Mesenchymal stem cell (in vitro differentiated cells and primary cell): ENCODE results near the gene TBCK.

Experiments used
- DNase-seq: peaks from one replicate; pipeline ENCODE4 v3.0.0-alpha.2; 2013
- H2AFZ ChIP-seq: one replicate; pipeline ENCODE4 v1.6.1; 2013; ENCODE audit warnings: low read depth, mild to moderate bottlenecking, control low read depth, inconsistent platforms, low read length, moderate library complexity
- H2AK5ac ChIP-seq: 2 replicates; pipeline ENCODE4 v1.6.1; 2013; ENCODE audit warnings: low read length, moderate library complexity, mild to moderate bottlenecking, inconsistent platforms; ENCODE audit not compliant: severe bottlenecking
- H2BK120ac ChIP-seq: one replicate; pipeline ENCODE4 v1.6.1; 2013; ENCODE audit warnings: low read depth, mild to moderate bottlenecking, inconsistent platforms, low read length, moderate library complexity
- H2BK12ac ChIP-seq, 2 experiments: one replicate each; pipeline ENCODE4 v1.6.1; 2013; ENCODE audit warnings: inconsistent platforms in 2 of 2, low read length in 2 of 2, mild to moderate bottlenecking in 2 of 2, moderate library complexity in 2 of 2, control low read depth in 1 of 2
- H2BK15ac ChIP-seq: one replicate; pipeline ENCODE4 v1.6.1; 2013; ENCODE audit warnings: mild to moderate bottlenecking, low read depth, inconsistent platforms; ENCODE audit not compliant: poor library complexity, severe bottlenecking
- H2BK5ac ChIP-seq: 2 replicates; pipeline ENCODE4 v1.6.1; 2013; ENCODE audit warnings: low read depth, mild to moderate bottlenecking, low read length, control low read depth, inconsistent platforms; ENCODE audit not compliant: poor library complexity, severe bottlenecking
- H3K14ac ChIP-seq, 2 experiments: one replicate each; pipeline ENCODE4 v1.6.1; 2013; ENCODE audit warnings: inconsistent platforms in 2 of 2, low read length in 2 of 2, control low read depth in 1 of 2, mild to moderate bottlenecking in 1 of 2, moderate library complexity in 1 of 2
- H3K18ac ChIP-seq, 2 experiments: one replicate each; pipeline ENCODE4 v1.6.1; 2013; ENCODE audit warnings: inconsistent platforms in 2 of 2, low read length in 2 of 2, control low read depth in 1 of 2, low read depth in 1 of 2, mild to moderate bottlenecking in 1 of 2
- H3K23ac ChIP-seq, 2 experiments: one replicate each; pipeline ENCODE4 v1.6.1; 2013; ENCODE audit warnings: inconsistent platforms in 2 of 2, low read length in 2 of 2, mild to moderate bottlenecking in 2 of 2, moderate library complexity in 2 of 2, control low read depth in 1 of 2
- H3K27ac ChIP-seq: 2 replicates; pipeline ENCODE4 v1.5.1; 2013; ENCODE audit warnings: mild to moderate bottlenecking, moderate library complexity, low read length, control low read depth, inconsistent platforms; ENCODE audit not compliant: poor library complexity, severe bottlenecking
- H3K27me3 ChIP-seq, 2 experiments: 2 replicates each; pipeline versions ENCODE4 v1.6.1 to v1.7.0; 2013; ENCODE audit warnings: low read length in 2 of 2, mild to moderate bottlenecking in 2 of 2, moderate library complexity in 2 of 2, control low read depth in 1 of 2, inconsistent platforms in 1 of 2; ENCODE audit not compliant: control insufficient read depth in 1 of 2, insufficient read depth in 1 of 2
- H3K36me3 ChIP-seq, 2 experiments: 2 replicates each; pipeline versions ENCODE4 v1.6.1 to v1.7.0; 2013; ENCODE audit warnings: low read length in 2 of 2, control low read depth in 1 of 2, inconsistent platforms in 1 of 2, low read depth in 1 of 2, mild to moderate bottlenecking in 1 of 2; ENCODE audit not compliant: insufficient read depth in 2 of 2, control insufficient read depth in 1 of 2
- H3K4ac ChIP-seq, 2 experiments: one replicate each; pipeline ENCODE4 v1.6.1; 2013; ENCODE audit warnings: inconsistent platforms in 2 of 2, low read length in 2 of 2, mild to moderate bottlenecking in 2 of 2, moderate library complexity in 2 of 2, control low read depth in 1 of 2, low read depth in 1 of 2
- H3K4me1 ChIP-seq: 2 replicates; pipeline ENCODE4 v1.6.1; 2013; ENCODE audit warnings: low read depth, low read length, control low read depth; ENCODE audit not compliant: control insufficient read depth, insufficient read depth
- H3K4me2 ChIP-seq: 2 replicates; pipeline ENCODE4 v1.6.1; 2013; ENCODE audit warnings: low read length, mild to moderate bottlenecking, inconsistent platforms; ENCODE audit not compliant: poor library complexity, severe bottlenecking
- H3K4me3 ChIP-seq, 2 experiments: 2 replicates each; pipeline versions ENCODE4 v1.5.1 to v1.7.0; 2013; ENCODE audit warnings: low read length in 2 of 2, mild to moderate bottlenecking in 2 of 2, control low read depth in 1 of 2, low read depth in 1 of 2; ENCODE audit not compliant: insufficient read depth in 1 of 2
- H3K79me1 ChIP-seq: replicated peaks from 2 replicates; pipeline ENCODE4 v1.6.1; 2013; ENCODE audit warnings: mild to moderate bottlenecking, control low read depth, low read length, inconsistent platforms; ENCODE audit not compliant: poor library complexity, severe bottlenecking
- H3K9ac ChIP-seq: 2 replicates; pipeline ENCODE4 v1.7.0; 2013; ENCODE audit warnings: mild to moderate bottlenecking, low read length, moderate library complexity
- H3K9me3 ChIP-seq: 2 replicates; pipeline ENCODE4 v1.7.0; 2013; ENCODE audit warnings: mild to moderate bottlenecking, low read length; ENCODE audit not compliant: control insufficient read depth
- H4K8ac ChIP-seq: one replicate; pipeline ENCODE4 v1.6.1; 2013; ENCODE audit warnings: inconsistent platforms, mild to moderate bottlenecking, low read length, moderate library complexity
- H4K91ac ChIP-seq: one replicate; pipeline ENCODE4 v1.6.1; 2013; ENCODE audit warnings: mild to moderate bottlenecking, low read length, inconsistent platforms
- WGBS: methylation state at CpG from one replicate; pipeline ENCODE4 v1.1.7; 2013; ENCODE audit warnings: mixed read lengths; 5-methylcytosine and 5-hydroxymethylcytosine counted together

Gene TBCK

GRCh38 chr4:106041294-106042002, 274.6 kb downstream of the TBCK start:
- no peak overlapping the region for H2BK12ac ChIP-seq
- no peak overlapping the region for H3K4ac ChIP-seq
- H4K8ac ChIP-seq: no peak overlapping the region
- H3K9me3 ChIP-seq: no peaks in the 10 kb centered on the region
- WGBS: 83% methylated on average over 1 of the region's 2 CpGs
- no peaks in the 10 kb centered on the region for H3K4me1 ChIP-seq
- H3K9ac ChIP-seq: no peak overlapping the region
- H3K4me3 ChIP-seq: no peak overlapping the region
- H2AFZ ChIP-seq: no peak overlapping the region
- no peaks in the 10 kb centered on the region for H3K27me3 ChIP-seq
- no peak overlapping the region for H3K18ac ChIP-seq
- H3K23ac ChIP-seq: no peak overlapping the region
- H2BK5ac ChIP-seq: no peak overlapping the region
- H3K36me3 ChIP-seq: peaks cover 0 to 11% of the 10 kb centered on the region in 2 experiments
- DNase-seq: no peak
- H3K4me2 ChIP-seq: no peak overlapping the region
- no peaks in the 10 kb centered on the region for H3K79me1 ChIP-seq
- H3K14ac ChIP-seq: no peak overlapping the region
- H3K27ac ChIP-seq: no peak overlapping the region
- H4K91ac ChIP-seq: no peak overlapping the region
- no peak overlapping the region for H2AK5ac ChIP-seq
- no peak overlapping the region for H2BK120ac ChIP-seq
- no peak overlapping the region for H2BK15ac ChIP-seq

GRCh38 chr4:106039796-106040195, 276.2 kb downstream of the TBCK start:
- WGBS: 75% methylated on average over 1 of the region's 3 CpGs
- Histone ChIP-seq H3K4me1 (no peaks in the 10 kb centered on the region), H2BK15ac (no peak overlapping the region), H3K27ac (no peak overlapping the region), H3K79me1 (no peaks in the 10 kb centered on the region), H3K23ac (no peak overlapping the region), H3K14ac (no peak overlapping the region), H3K36me3 (no peaks in the 10 kb centered on the region), H4K91ac (no peak overlapping the region), H2AFZ (no peak overlapping the region), H3K18ac (no peak overlapping the region), H3K4me2 (no peak overlapping the region), H2BK120ac (no peak overlapping the region), H3K4ac (no peak overlapping the region), H2BK12ac (no peak overlapping the region), H4K8ac (no peak overlapping the region), H2AK5ac (no peak overlapping the region), H3K27me3 (no peaks in the 10 kb centered on the region), H3K9me3 (no peaks in the 10 kb centered on the region), H3K9ac (no peak overlapping the region), H2BK5ac (no peak overlapping the region), H3K4me3 (no peak overlapping the region)
- DNase-seq: no peak

DNA sequence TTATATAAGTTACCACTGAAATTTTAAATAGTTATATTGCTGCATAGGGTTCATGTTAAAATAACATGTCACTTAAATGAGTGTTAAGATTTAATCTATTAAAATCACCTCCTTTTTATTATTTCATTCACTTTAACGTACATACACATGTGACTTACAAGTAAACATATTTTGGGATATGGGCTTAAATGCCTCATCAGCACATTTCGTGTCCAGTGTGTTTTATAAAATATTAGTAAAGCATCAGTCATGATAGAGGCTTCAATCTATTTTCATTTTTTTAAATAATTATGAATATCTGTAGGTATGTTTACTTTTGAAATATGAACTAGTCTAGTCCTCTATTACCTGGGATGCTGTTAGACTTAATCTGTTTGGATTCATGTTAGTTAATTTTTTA, 277.1 kb downstream of the TBCK start:
- Histone ChIP-seq H2AFZ (no peak overlapping the region), H4K8ac (no peak overlapping the region), H2BK120ac (no peak overlapping the region), H2BK15ac (no peak overlapping the region), H3K14ac (no peak overlapping the region), H3K23ac (no peak overlapping the region), H3K18ac (no peak overlapping the region), H3K4me2 (no peak overlapping the region), H3K4me3 (no peak overlapping the region), H3K27ac (no peak overlapping the region), H2BK12ac (no peak overlapping the region), H4K91ac (no peak overlapping the region), H2BK5ac (no peak overlapping the region), H3K4ac (no peak overlapping the region), H3K36me3 (no peaks in the 10 kb centered on the region), H3K9ac (no peak overlapping the region), H2AK5ac (no peak overlapping the region), H3K27me3 (no peaks in the 10 kb centered on the region), H3K79me1 (no peaks in the 10 kb centered on the region), H3K4me1 (no peaks in the 10 kb centered on the region), H3K9me3 (no peaks in the 10 kb centered on the region)
- WGBS: no CpG with 5 or more reads among the region's 2 CpGs
- DNase-seq: no peak

- WGBS: 86% methylated on average over 1 of the region's 2 CpGs
- H3K79me1 ChIP-seq: no peaks in the 10 kb centered on the region
- no peak overlapping the region for H2BK120ac ChIP-seq
- H2AFZ ChIP-seq: no peak overlapping the region
- H3K14ac ChIP-seq: no peak overlapping the region
- no peak overlapping the region for H2BK15ac ChIP-seq
- no peaks in the 10 kb centered on the region for H3K27me3 ChIP-seq
- peaks cover 2% of the 10 kb centered on the region for H3K4me1 ChIP-seq
- H3K9me3 ChIP-seq: no peaks in the 10 kb centered on the region
- H4K91ac ChIP-seq: no peak overlapping the region
- no peak overlapping the region for H3K4ac ChIP-seq
- H3K23ac ChIP-seq: no peak overlapping the region
- H4K8ac ChIP-seq: no peak overlapping the region
- no peak overlapping the region for H3K18ac ChIP-seq
- H3K27ac ChIP-seq: no peak overlapping the region
- H3K4me3 ChIP-seq: no peak overlapping the region
- no peak overlapping the region for H2AK5ac ChIP-seq
- no peak overlapping the region for H3K4me2 ChIP-seq
- H3K9ac ChIP-seq: no peak overlapping the region
- H2BK12ac ChIP-seq: no peak overlapping the region
- no peak for DNase-seq
- no peaks in the 10 kb centered on the region for H3K36me3 ChIP-seq
- no peak overlapping the region for H2BK5ac ChIP-seq
Observed at GRCh38 chr4:106038012-106038411, 278.0 kb downstream of the TBCK start.
